ENCODE data around the gene TRAPPC10. TPM values are rescaled to one million over a fixed set of nuclear protein-coding genes. Genes with fewer than 3 reads are reported as not detected.

Gene TRAPPC10
- total and polyA plus RNA-seq, 2 experiments from 2014 or later: 12.9 to 16.6 TPM

DNA sequence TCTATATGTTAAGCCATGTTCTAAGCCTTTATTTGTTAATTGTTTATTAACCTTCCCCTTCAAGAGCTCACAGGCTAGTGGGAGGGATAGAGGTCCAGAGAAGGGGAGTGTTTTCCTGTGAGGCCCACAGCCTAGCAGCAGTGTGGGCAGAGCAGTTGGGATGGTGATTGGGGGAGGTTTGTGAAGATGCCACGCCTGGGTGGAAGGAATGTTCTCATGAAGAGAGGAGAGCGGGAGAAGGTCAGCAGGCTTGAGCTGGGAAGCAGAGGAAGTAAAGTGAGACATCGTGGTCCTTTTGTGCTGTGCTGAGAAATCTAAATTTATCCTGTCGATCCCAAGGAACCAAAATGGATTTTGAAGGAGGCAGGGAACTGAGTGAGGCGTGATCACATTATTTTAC, 42.6 kb downstream of the TRAPPC10 start:
- peak overlapping the region; percentile 55 for H3K27ac ChIP-seq
- no peaks in the 10 kb centered on the region for H3K27me3 ChIP-seq
- H3K4me3 ChIP-seq: no peak overlapping the region
- H3K4me1 ChIP-seq (ENCODE audit: insufficient read depth): peaks cover 7% of the 10 kb centered on the region
- no peak overlapping the region for H2AFZ ChIP-seq
- TF ChIP-seq, protein P1, sequence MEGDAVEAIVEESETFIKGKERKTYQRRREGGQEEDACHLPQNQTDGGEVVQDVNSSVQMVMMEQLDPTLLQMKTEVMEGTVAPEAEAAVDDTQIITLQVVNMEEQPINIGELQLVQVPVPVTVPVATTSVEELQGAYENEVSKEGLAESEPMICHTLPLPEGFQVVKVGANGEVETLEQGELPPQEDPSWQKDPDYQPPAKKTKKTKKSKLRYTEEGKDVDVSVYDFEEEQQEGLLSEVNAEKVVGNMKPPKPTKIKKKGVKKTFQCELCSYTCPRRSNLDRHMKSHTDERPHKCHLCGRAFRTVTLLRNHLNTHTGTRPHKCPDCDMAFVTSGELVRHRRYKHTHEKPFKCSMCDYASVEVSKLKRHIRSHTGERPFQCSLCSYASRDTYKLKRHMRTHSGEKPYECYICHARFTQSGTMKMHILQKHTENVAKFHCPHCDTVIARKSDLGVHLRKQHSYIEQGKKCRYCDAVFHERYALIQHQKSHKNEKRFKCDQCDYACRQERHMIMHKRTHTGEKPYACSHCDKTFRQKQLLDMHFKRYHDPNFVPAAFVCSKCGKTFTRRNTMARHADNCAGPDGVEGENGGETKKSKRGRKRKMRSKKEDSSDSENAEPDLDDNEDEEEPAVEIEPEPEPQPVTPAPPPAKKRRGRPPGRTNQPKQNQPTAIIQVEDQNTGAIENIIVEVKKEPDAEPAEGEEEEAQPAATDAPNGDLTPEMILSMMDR (IDR thresholded peaks at IDR 0.05; ENCODE audit: poor library complexity): no peak
- TF ChIP-seq EZH2 (IDR thresholded peaks at IDR 0.05; ENCODE audit: borderline replicate concordance) (no peak), EZH2phosphoT487 (IDR thresholded peaks at IDR 0.05; ENCODE audit: low read depth, severe bottlenecking, unreplicated experiment) (no peak)
- no peaks in the 10 kb centered on the region for H3K36me3 ChIP-seq (replicated peaks; ENCODE audit: insufficient read depth, low read depth)
- DNase-seq (ENCODE audit: low spot score): peak; percentile 35
- WGBS (ENCODE audit: low lambda C conversion rate, missing lambda C conversion rate): 88% methylated on average over 5 of the region's 5 CpGs
- H3K79me2 ChIP-seq: peaks cover 32% of the 10 kb centered on the region
- no peaks in the 10 kb centered on the region for H3K9me2 ChIP-seq (replicated peaks; ENCODE audit: insufficient read depth)
- H4K20me1 ChIP-seq (ENCODE audit: insufficient read depth, poor library complexity, severe bottlenecking): no peaks in the 10 kb centered on the region
- H3K4me2 ChIP-seq: no peak overlapping the region
- H3K9me3 ChIP-seq (ENCODE audit: low read depth): no peaks in the 10 kb centered on the region

DNA sequence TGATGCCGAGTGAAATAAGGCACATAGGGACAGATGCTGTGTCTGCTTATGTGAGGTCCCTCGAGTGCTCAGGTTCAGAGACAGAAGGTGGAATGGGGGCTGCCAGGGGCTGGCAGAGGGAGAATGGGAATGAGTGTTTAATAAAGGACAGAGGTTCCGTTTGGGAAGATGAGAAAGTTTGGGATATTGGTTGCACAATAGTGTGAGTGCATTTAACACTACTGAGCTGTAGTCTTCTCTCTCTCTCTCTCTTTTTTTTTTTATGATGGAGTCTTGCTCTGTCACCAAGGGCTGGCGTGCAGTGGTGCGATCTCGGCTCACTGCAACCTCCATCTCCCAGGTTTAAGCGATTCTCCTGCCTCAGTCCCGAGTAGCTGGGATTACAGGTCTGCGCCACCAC, 44.9 kb downstream of the TRAPPC10 start:
- Histone ChIP-seq H3K27ac (no peak overlapping the region), H3K4me3 (no peak overlapping the region), H3K9me2 (replicated peaks; ENCODE audit: insufficient read depth) (no peaks in the 10 kb centered on the region), H3K36me3 (replicated peaks; ENCODE audit: insufficient read depth, low read depth) (no peaks in the 10 kb centered on the region), H3K79me2 (peaks cover 19% of the 10 kb centered on the region), H3K4me2 (no peak overlapping the region), H3K4me1 (ENCODE audit: insufficient read depth) (peaks cover 2% of the 10 kb centered on the region), H3K27me3 (no peaks in the 10 kb centered on the region), H3K9me3 (ENCODE audit: low read depth) (no peaks in the 10 kb centered on the region), H2AFZ (no peak overlapping the region), H4K20me1 (ENCODE audit: insufficient read depth, poor library complexity, severe bottlenecking) (no peaks in the 10 kb centered on the region)
- TF ChIP-seq EZH2phosphoT487 (IDR thresholded peaks at IDR 0.05; ENCODE audit: low read depth, severe bottlenecking, unreplicated experiment): no peak
- TF ChIP-seq, protein P1 (IDR thresholded peaks at IDR 0.05; ENCODE audit: poor library complexity): no peak
- WGBS (ENCODE audit: low lambda C conversion rate, missing lambda C conversion rate): 95% methylated on average over 9 of the region's 9 CpGs
- no peak for DNase-seq (ENCODE audit: low spot score)

DNA sequence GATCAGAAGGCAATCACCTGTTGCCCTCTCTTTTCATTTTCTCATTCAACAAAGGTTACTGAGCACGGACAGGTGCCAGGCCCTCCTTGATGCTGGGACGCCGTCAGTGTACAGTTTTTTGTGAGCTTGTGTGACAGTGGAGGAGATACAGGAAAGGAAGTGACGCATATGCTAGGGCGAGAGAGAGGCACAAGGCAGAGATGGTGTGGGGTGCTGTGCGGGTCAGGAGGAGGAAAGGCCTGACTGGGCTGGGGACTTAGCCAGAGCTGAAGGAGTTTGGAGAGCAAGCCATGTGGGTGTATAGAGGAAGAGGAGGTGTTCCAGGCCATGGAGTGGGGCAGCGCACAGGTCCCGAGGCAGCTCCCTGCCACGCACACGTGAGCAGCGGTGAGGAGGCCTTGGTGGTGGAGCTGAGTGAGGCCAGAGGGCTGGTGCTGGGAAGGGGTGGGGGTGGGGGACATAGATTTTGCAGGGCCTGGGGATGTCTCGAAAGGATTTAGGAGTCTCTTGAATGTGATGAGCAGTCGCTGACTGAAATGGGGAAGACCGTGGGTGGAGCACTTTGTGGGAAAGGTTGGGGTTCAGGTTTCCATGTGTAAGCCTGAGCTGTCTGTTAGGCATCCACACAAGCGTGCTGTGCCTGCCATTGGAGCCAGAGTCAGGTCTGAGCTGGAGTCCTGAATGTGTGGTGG, 46.0 kb downstream of the TRAPPC10 start:
- no peaks in the 10 kb centered on the region for H4K20me1 ChIP-seq (ENCODE audit: insufficient read depth, poor library complexity, severe bottlenecking)
- no peaks in the 10 kb centered on the region for H3K9me2 ChIP-seq (replicated peaks; ENCODE audit: insufficient read depth)
- 97% methylated on average over 13 of the region's 15 CpGs for WGBS (ENCODE audit: low lambda C conversion rate, missing lambda C conversion rate)
- H3K79me2 ChIP-seq: peaks cover 16% of the 10 kb centered on the region
- H3K4me3 ChIP-seq: no peak overlapping the region
- no peaks in the 10 kb centered on the region for H3K36me3 ChIP-seq (replicated peaks; ENCODE audit: insufficient read depth, low read depth)
- no peak overlapping the region for H3K4me2 ChIP-seq
- H3K27me3 ChIP-seq: no peaks in the 10 kb centered on the region
- DNase-seq (ENCODE audit: low spot score): no peak
- H2AFZ ChIP-seq: no peak overlapping the region
- TF ChIP-seq EZH2phosphoT487 (IDR thresholded peaks at IDR 0.05; ENCODE audit: low read depth, severe bottlenecking, unreplicated experiment) (no peak), EZH2 (IDR thresholded peaks at IDR 0.05; ENCODE audit: borderline replicate concordance) (no peak)
- TF ChIP-seq, protein P1 (IDR thresholded peaks at IDR 0.05; ENCODE audit: poor library complexity): no peak
- no peaks in the 10 kb centered on the region for H3K9me3 ChIP-seq (ENCODE audit: low read depth)
- no peaks in the 10 kb centered on the region for H3K4me1 ChIP-seq (ENCODE audit: insufficient read depth)
- H3K27ac ChIP-seq: no peak overlapping the region

All from hepatocyte (in vitro differentiated cells).